Breast epithelium (tissue), 4 donors: ENCODE results near the gene MINPP1. TPM values are rescaled to one million over a fixed set of nuclear protein-coding genes. Genes with fewer than 3 reads are reported as not detected.
A peak's percentile ranks its signal among the peaks of the same experiment; 100 is the strongest.

Experiments used
- DNase-seq, 2 donors: peaks; one replicate each; pipeline ENCODE4 v3.0.0-alpha.2; 2019; ENCODE audit warnings: low spot score in 2 of 2
- H3K27ac ChIP-seq, 2 donors: fragments of 200-600 bp; sonication (generic) in 1 of 2; one replicate each; pipeline ENCODE4 v1.5.1; 2016 to 2019; ENCODE audit warnings: mild to moderate bottlenecking in 1 of 2
- H3K27me3 ChIP-seq, 2 donors: fragments of 200-600 bp; sonication (generic) in 1 of 2; one replicate each; pipeline versions ENCODE4 v1.5.1 to v1.6.0; 2017 to 2019; ENCODE audit warnings: control low read depth in 1 of 2, mild to moderate bottlenecking in 1 of 2
- H3K36me3 ChIP-seq: fragments of 200-600 bp; one replicate; pipeline ENCODE4 v1.5.1; 2019
- H3K4me1 ChIP-seq, 2 donors: fragments of 200-600 bp; sonication (generic); one replicate each; pipeline ENCODE4 v1.5.1; 2016 to 2019; ENCODE audit warnings: control low read depth in 1 of 2
- H3K4me3 ChIP-seq, 3 donors: fragments of 200-600 bp; sonication (generic); 1 replicate in 2 of 3; 2 replicates in 1 of 3; pipeline ENCODE4 v1.5.1; 2016 to 2019; ENCODE audit warnings: mild to moderate bottlenecking in 3 of 3, moderate library complexity in 2 of 3
- H3K9me3 ChIP-seq, 2 donors: fragments of 200-600 bp; sonication (generic) in 1 of 2; one replicate each; pipeline ENCODE4 v1.5.1; 2016 to 2019; ENCODE audit warnings: control low read depth in 1 of 2
- CTCF ChIP-seq, 3 donors: fragments of 450-650 bp; IDR thresholded peaks; one replicate each; pipeline ENCODE4 v1.5.1; 2016 to 2017; ENCODE audit warnings: antibody characterized with exemption in 3 of 3, mild to moderate bottlenecking in 3 of 3, moderate library complexity in 3 of 3
- POLR2A ChIP-seq: fragments of 450-650 bp; IDR thresholded peaks from one replicate; pipeline ENCODE4 v1.6.1; 2016; ENCODE audit warnings: antibody characterized with exemption, mild to moderate bottlenecking, moderate library complexity
- POLR2AphosphoS5 ChIP-seq, 3 donors: sonication (generic); formaldehyde crosslinking; IDR thresholded peaks; one replicate each; pipeline ENCODE4 v1.6.1; 2017; ENCODE audit warnings: antibody characterized with exemption in 3 of 3
- intact Hi-C: fragments of 100-400 bp; cut with DNase I; formaldehyde crosslinking; loops from one replicate; pipeline ENCODE4 v1.15.1; 2023; ENCODE audit warnings: low total_unique reads
- total RNA-seq, 3 donors: library from RNA; depleted of rRNA; stranded (reverse); fragments of >200 nt; gene quantifications; one replicate each; pipeline ENCODE4 v1.1.0, GENCODE V29; 2016

MINPP1 gene
- total RNA-seq, 3 donors from 2014 or later: 13.0 to 22.0 (median 18.7) TPM

GRCh38 chr10:87545783-87546182, 41.1 kb downstream of the MINPP1 start:
- no peaks in the 10 kb centered on the region for H3K4me1 ChIP-seq
- peak overlapping the region in 1 of 2 donors; percentile 49 for H3K27ac ChIP-seq
- H3K9me3 ChIP-seq: peaks cover 7 to 10% of the 10 kb centered on the region in 2 donors
- H3K27me3 ChIP-seq: no peaks in the 10 kb centered on the region
- H3K4me3 ChIP-seq: no peak overlapping the region
- DNase-seq: no peak
- H3K36me3 ChIP-seq: no peaks in the 10 kb centered on the region
- TF ChIP-seq POLR2A (no peak), POLR2AphosphoS5 (IDR thresholded peaks at IDR 0.05) (no peak), CTCF (IDR thresholded peaks at IDR 0.05) (no peak)
- intact Hi-C loops: no loop called here

GRCh38 chr10:87546210-87546609, 41.5 kb downstream of the MINPP1 start:
- Histone ChIP-seq H3K27me3 (no peaks in the 10 kb centered on the region), H3K27ac (peak overlapping the region in 1 of 2 donors; percentile 49), H3K4me1 (no peaks in the 10 kb centered on the region), H3K4me3 (no peak overlapping the region), H3K9me3 (peaks cover 7 to 10% of the 10 kb centered on the region in 2 donors), H3K36me3 (no peaks in the 10 kb centered on the region)
- intact Hi-C loops: no loop called here
- TF ChIP-seq POLR2A (no peak), CTCF (IDR thresholded peaks at IDR 0.05) (no peak), POLR2AphosphoS5 (IDR thresholded peaks at IDR 0.05) (no peak)
- no peak for DNase-seq

- peaks cover 7 to 10% of the 10 kb centered on the region in 2 donors for H3K9me3 ChIP-seq
- TF ChIP-seq CTCF (IDR thresholded peaks at IDR 0.05): no peak
- TF ChIP-seq POLR2A: no peak
- no peak for TF ChIP-seq POLR2AphosphoS5 (IDR thresholded peaks at IDR 0.05)
- no peak for DNase-seq
- intact Hi-C loops: no loop called here
- H3K36me3 ChIP-seq: no peaks in the 10 kb centered on the region
- no peaks in the 10 kb centered on the region for H3K4me1 ChIP-seq
- H3K4me3 ChIP-seq: no peak overlapping the region
- no peaks in the 10 kb centered on the region for H3K27me3 ChIP-seq
- no peak overlapping the region for H3K27ac ChIP-seq
Measured at GRCh38 chr10:87546971-87547413, 42.3 kb downstream of the MINPP1 start.

- Histone ChIP-seq H3K27ac (no peak overlapping the region), H3K4me1 (no peaks in the 10 kb centered on the region)
Measured at GRCh38 chr10:87547734-87548311, 43.1 kb downstream of the MINPP1 start.

More at GRCh38 chr10:87547734-87548311, 43.1 kb downstream of the MINPP1 start:
- no peak for DNase-seq
- Histone ChIP-seq H3K9me3 (peaks cover 4 to 5% of the 10 kb centered on the region in 2 donors), H3K4me3 (no peak overlapping the region), H3K27me3 (no peaks in the 10 kb centered on the region), H3K36me3 (no peaks in the 10 kb centered on the region)
- intact Hi-C loops: no loop called here
- TF ChIP-seq POLR2A (no peak), POLR2AphosphoS5 (IDR thresholded peaks at IDR 0.05) (no peak), CTCF (IDR thresholded peaks at IDR 0.05) (no peak)
